ENCODE measurements around the gene FCHSD2.

DNA sequence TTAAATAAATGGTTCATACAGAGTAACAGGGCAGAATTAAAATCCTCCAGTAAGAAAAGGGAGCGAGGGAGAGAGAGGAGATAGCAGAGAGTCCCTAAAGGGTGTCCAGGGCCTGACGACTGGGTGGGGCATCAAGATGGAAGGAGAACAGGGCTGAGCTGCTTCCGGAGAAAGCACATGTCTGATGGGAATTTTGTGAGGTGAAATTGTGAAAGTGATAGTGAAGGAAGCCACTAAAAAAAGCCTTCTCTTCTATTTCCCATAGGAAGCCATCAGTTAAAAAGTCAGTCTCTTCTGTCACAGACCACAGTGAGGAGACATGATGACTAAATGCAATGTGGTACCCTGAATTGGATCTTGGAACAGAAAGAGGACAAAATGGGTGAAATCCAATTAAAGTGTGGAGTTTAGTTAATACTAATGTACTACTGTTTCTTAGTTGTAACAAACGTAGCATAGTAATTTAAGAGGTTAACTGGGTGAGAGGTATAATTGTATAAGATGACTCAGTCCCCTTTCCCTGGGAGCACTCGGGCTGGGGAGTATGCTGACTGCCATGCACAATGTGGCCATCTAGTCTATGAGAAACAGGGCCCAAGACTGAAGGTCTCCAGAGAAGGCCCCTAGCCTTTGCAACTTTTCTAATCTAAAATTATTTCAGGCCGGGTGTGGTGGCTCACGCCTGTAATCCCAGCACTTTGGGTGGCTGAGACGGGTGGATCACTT, 29.5 kb upstream of the FCHSD2 start:
- TF ChIP-seq, protein P1, sequence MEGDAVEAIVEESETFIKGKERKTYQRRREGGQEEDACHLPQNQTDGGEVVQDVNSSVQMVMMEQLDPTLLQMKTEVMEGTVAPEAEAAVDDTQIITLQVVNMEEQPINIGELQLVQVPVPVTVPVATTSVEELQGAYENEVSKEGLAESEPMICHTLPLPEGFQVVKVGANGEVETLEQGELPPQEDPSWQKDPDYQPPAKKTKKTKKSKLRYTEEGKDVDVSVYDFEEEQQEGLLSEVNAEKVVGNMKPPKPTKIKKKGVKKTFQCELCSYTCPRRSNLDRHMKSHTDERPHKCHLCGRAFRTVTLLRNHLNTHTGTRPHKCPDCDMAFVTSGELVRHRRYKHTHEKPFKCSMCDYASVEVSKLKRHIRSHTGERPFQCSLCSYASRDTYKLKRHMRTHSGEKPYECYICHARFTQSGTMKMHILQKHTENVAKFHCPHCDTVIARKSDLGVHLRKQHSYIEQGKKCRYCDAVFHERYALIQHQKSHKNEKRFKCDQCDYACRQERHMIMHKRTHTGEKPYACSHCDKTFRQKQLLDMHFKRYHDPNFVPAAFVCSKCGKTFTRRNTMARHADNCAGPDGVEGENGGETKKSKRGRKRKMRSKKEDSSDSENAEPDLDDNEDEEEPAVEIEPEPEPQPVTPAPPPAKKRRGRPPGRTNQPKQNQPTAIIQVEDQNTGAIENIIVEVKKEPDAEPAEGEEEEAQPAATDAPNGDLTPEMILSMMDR (conservative IDR thresholded peaks at IDR 0.05), result no peak
- TF ChIP-seq EZH2 (IDR thresholded peaks at IDR 0.05; ENCODE audit: low read depth), result no peak

All from PC-9 (cell line).